ENCODE data around the gene AKAP11. TPM values are rescaled to one million over a fixed set of nuclear protein-coding genes. Genes with fewer than 3 reads are reported as not detected.

AKAP11 gene
- total RNA-seq, 4 donors from 2014 or later = 30.9 to 49.8 (median 34.7) TPM

DNA sequence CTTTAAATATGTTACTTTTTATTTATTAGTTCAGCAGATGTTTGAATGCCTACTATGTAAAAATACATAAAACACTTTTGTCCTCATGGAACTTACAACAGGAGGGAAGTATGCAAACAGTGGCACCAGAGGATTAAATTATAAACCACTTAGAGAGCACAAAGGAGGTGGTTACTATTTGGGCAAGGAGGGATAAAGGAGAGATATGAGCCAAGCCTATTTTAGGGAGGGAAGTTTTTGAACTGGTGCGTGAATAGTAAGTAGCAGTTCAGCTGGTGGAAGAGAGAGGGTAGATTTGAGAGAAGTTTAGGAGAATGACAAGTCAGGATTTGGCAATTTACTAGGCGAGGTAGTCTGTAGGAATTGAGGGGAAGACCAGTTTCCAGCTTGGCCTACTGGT is 8.6 kb downstream of the AKAP11 start:
- no peak for DNase-seq
- H3K36me3 ChIP-seq = no peaks in the 10 kb centered on the region
- H3K27ac ChIP-seq = no peak overlapping the region
- intact Hi-C loops (cut with DNase I) = no loop called here
- WGBS, 2 donors = 92 to 95% methylated on average over 2 of the region's 2 CpGs
- H3K27me3 ChIP-seq = no peaks in the 10 kb centered on the region
- TF ChIP-seq, protein P1, sequence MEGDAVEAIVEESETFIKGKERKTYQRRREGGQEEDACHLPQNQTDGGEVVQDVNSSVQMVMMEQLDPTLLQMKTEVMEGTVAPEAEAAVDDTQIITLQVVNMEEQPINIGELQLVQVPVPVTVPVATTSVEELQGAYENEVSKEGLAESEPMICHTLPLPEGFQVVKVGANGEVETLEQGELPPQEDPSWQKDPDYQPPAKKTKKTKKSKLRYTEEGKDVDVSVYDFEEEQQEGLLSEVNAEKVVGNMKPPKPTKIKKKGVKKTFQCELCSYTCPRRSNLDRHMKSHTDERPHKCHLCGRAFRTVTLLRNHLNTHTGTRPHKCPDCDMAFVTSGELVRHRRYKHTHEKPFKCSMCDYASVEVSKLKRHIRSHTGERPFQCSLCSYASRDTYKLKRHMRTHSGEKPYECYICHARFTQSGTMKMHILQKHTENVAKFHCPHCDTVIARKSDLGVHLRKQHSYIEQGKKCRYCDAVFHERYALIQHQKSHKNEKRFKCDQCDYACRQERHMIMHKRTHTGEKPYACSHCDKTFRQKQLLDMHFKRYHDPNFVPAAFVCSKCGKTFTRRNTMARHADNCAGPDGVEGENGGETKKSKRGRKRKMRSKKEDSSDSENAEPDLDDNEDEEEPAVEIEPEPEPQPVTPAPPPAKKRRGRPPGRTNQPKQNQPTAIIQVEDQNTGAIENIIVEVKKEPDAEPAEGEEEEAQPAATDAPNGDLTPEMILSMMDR (IDR thresholded peaks at IDR 0.05) = no peak
- no peak for TF ChIP-seq POLR2A (IDR thresholded peaks at IDR 0.05)
- no peak overlapping the region for H3K4me3 ChIP-seq (replicated peaks in 1 of 3)
- no peaks in the 10 kb centered on the region for H3K9me3 ChIP-seq
- H3K4me1 ChIP-seq = no peaks in the 10 kb centered on the region

DNA sequence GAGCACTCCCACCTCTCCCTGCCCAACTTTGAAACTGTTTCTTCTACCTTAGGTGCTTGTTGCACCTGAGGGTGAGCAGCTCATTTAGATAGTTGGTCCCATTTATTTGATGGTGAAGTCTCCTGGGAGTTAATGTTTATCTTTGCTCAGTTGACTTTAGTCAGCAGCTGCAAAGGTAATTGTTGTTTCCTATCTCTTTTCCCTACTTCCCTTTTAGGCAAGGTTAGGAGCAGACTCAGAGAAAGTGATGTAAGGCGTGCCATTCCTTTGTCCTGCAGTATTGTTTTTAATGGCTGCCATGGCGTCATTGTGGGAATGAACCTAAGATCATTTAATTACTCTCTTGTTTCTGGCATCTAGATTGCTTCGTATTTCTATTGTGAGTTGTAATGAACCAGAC is 11.6 kb downstream of the AKAP11 start:
- DNase-seq = no peak
- WGBS, 2 donors = 81 to 90% methylated on average over 3 of the region's 3 CpGs
- TF ChIP-seq, protein P1 (IDR thresholded peaks at IDR 0.05) = no peak
- no peak for TF ChIP-seq POLR2A (IDR thresholded peaks at IDR 0.05)
- Histone ChIP-seq H3K27ac (no peak overlapping the region), H3K27me3 (no peaks in the 10 kb centered on the region), H3K36me3 (no peaks in the 10 kb centered on the region), H3K9me3 (no peaks in the 10 kb centered on the region), H3K4me1 (no peaks in the 10 kb centered on the region), H3K4me3 (replicated peaks in 1 of 3) (no peak overlapping the region)
- intact Hi-C loops (cut with DNase I) = no loop called here

DNA sequence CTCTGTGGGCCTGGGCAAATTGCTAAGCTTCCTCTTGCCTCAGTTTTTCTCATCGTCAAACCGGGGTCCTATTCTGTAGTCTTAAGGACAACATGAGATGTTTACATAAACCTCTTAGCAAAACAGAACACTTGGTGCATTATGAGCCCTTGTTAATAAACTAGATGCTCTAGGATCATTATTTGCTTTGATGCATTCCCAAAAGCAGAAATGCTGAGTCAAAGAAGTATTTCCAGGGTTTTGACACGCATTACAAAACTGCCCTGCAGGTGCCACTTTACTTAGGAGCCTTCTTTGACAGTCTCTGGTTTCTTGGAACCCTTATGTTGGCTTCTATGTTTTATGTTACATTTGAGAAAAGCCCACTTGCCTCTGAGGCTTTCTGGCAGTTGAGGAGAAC is 12.1 kb downstream of the AKAP11 start:
- 80 to 81% methylated on average over 3 of the region's 3 CpGs for WGBS, 2 donors
- intact Hi-C loops (cut with DNase I) = no loop called here
- no peaks in the 10 kb centered on the region for H3K36me3 ChIP-seq

DNA sequence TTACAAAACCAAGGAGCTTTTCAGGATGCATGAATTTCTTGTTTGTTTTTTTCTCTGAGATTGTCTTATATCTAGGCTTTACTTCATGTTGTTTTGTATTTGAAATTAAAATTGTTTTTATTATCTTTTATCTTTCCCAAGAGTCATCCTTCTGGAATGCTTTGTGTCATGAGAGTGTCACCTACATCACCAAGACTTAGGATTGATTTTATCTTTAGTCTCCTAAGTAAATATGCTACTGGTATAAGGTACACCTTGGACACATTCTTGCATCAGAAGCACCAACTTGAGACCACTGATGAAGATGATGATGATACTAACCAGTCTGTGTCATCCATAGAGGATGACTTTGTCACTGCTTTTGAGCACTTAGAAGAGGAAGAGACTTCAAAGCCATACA is 26.4 kb downstream of the AKAP11 start:
- DNase-seq = no peak
- no peak for TF ChIP-seq POLR2A (IDR thresholded peaks at IDR 0.05)
- TF ChIP-seq, protein P1 (IDR thresholded peaks at IDR 0.05) = no peak
- H3K27ac ChIP-seq = no peak overlapping the region
- H3K36me3 ChIP-seq = peaks cover 22 to 32% of the 10 kb centered on the region in 2 donors
- no peaks in the 10 kb centered on the region for H3K4me1 ChIP-seq
- no peaks in the 10 kb centered on the region for H3K9me3 ChIP-seq
- H3K27me3 ChIP-seq = no peaks in the 10 kb centered on the region
- intact Hi-C loops (cut with DNase I) = no loop called here
- H3K4me3 ChIP-seq (replicated peaks in 1 of 3) = no peak overlapping the region

More for the DNA sequence above, 12.1 kb downstream of the AKAP11 start:
- H3K4me1 ChIP-seq = no peaks in the 10 kb centered on the region
- no peak overlapping the region for H3K4me3 ChIP-seq (replicated peaks in 1 of 3)
- no peak overlapping the region for H3K27ac ChIP-seq
- TF ChIP-seq, protein P1 (IDR thresholded peaks at IDR 0.05) = no peak
- no peak for TF ChIP-seq POLR2A (IDR thresholded peaks at IDR 0.05)
- DNase-seq = no peak
- H3K27me3 ChIP-seq = no peaks in the 10 kb centered on the region
- H3K9me3 ChIP-seq = no peaks in the 10 kb centered on the region

DNA sequence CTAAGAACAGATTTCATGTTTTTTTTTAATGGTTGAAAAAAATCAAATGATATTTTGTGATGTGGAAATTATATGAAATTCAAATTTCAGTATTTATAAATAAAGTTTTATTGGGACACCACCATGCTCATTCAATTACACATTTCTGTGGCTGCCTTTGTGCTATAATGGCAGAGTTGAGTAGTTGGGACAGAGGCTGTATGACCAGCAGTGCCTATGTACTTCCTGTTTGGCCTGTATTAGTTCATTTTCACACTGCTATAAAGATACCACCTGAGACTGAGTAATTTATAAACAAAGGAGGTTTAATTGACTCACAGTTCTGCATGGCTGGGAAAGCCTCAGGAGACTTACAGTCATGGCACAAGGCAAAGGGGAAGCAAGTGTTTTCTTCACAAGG is 33.6 kb downstream of the AKAP11 start:
- intact Hi-C loops (cut with DNase I) = no loop called here
- Histone ChIP-seq H3K4me1 (no peaks in the 10 kb centered on the region), H3K36me3 (peaks cover 7 to 13% of the 10 kb centered on the region in 2 donors), H3K27ac (no peak overlapping the region), H3K27me3 (no peaks in the 10 kb centered on the region), H3K4me3 (replicated peaks in 1 of 3) (no peak overlapping the region), H3K9me3 (no peaks in the 10 kb centered on the region)
- TF ChIP-seq, protein P1 (IDR thresholded peaks at IDR 0.05) = no peak
- TF ChIP-seq POLR2A (IDR thresholded peaks at IDR 0.05) = no peak
- DNase-seq = no peak
